NCI-H2107 (cell line): Measurements from ENCODE around the gene JOSD2.
A peak's percentile ranks its signal among the peaks of the same experiment; 100 is the strongest.
"Not testable (repeated sequence)": the region's sequence is repeated elsewhere in the genome, so short reads cannot be mapped to it uniquely, and the experiment has no call there.

Experiments used
- DNase-seq: peaks from one replicate; lab custom pipeline; 2025; lab: John Stamatoyannopoulos, UW

JOSD2 gene

GRCh38 chr19:50546527-50547221 lies 35.7 kb upstream of the JOSD2 start:
- DNase-seq, result no peak

GRCh38 chr19:50542943-50543342 lies 32.0 kb upstream of the JOSD2 start:
- no peak for DNase-seq

- peak; percentile 49 for DNase-seq
Measured at GRCh38 chr19:50537769-50538230, 26.8 kb upstream of the JOSD2 start.

- no peak for DNase-seq
Measured at GRCh38 chr19:50537306-50537685, 26.3 kb upstream of the JOSD2 start.

GRCh38 chr19:50536662-50537305 lies 25.8 kb upstream of the JOSD2 start:
- no peak for DNase-seq

- no peak for DNase-seq
Measured at GRCh38 chr19:50535672-50536187, 24.7 kb upstream of the JOSD2 start.

GRCh38 chr19:50534478-50534877 lies 23.5 kb upstream of the JOSD2 start:
- DNase-seq, result no peak

- no peak for DNase-seq
Measured at GRCh38 chr19:50532952-50533351, 22.0 kb upstream of the JOSD2 start.

- DNase-seq, result no peak
Measured at GRCh38 chr19:50531171-50531612, 20.2 kb upstream of the JOSD2 start.

GRCh38 chr19:50528052-50528451 lies 17.1 kb upstream of the JOSD2 start:
- DNase-seq, result not testable (repeated sequence)

GRCh38 chr19:50522881-50523280 lies 11.9 kb upstream of the JOSD2 start:
- no peak for DNase-seq

- DNase-seq, result no peak
Measured at GRCh38 chr19:50520822-50521465, 10.0 kb upstream of the JOSD2 start.

GRCh38 chr19:50519006-50519575 lies 8.1 kb upstream of the JOSD2 start:
- DNase-seq, result no peak

GRCh38 chr19:50518091-50519005 lies 7.4 kb upstream of the JOSD2 start:
- DNase-seq, result no peak

- DNase-seq, result no peak
Measured at GRCh38 chr19:50517704-50518075, 6.7 kb upstream of the JOSD2 start.

- no peak for DNase-seq
Measured at GRCh38 chr19:50516964-50517703, 6.1 kb upstream of the JOSD2 start.

- no peak for DNase-seq
Measured at GRCh38 chr19:50516456-50516855, 5.5 kb upstream of the JOSD2 start.

- no peak for DNase-seq
Measured at GRCh38 chr19:50515168-50515561, 4.2 kb upstream of the JOSD2 start.

GRCh38 chr19:50514346-50515167 lies 3.6 kb upstream of the JOSD2 start:
- DNase-seq, result no peak

- DNase-seq, result no peak
Measured at GRCh38 chr19:50513746-50514345, 2.9 kb upstream of the JOSD2 start, which contains the start of gene ASPDH. TSS of gene ASPDH (minus strand) at chr19:50513913. CDS start at chr19:50513823, 90 bp downstream.
